ENCODE measurements around the gene UBL7. TPM values are rescaled to one million over a fixed set of nuclear protein-coding genes. Genes with fewer than 3 reads are reported as not detected.

UBL7 gene
- total RNA-seq, 1 donor: 42.7 TPM

- TF ChIP-seq CTCF (IDR thresholded peaks at IDR 0.05; ENCODE audit: insufficient read depth, low read depth, low read length): no peak
- no peak for DNase-seq (ENCODE audit: low read depth)
- no peak overlapping the region for H3K4me3 ChIP-seq (ENCODE audit: low read depth, low read length)
These were observed 55.1 kb downstream of the UBL7 start for GRCh38 chr15:74405823-74406222.

- no peak for DNase-seq (ENCODE audit: low read depth)
- TF ChIP-seq CTCF (IDR thresholded peaks at IDR 0.05; ENCODE audit: insufficient read depth, low read depth, low read length): no peak
- no peak overlapping the region for H3K4me3 ChIP-seq (ENCODE audit: low read depth, low read length)
These were observed 56.9 kb downstream of the UBL7 start for GRCh38 chr15:74403991-74404563.

- H3K4me3 ChIP-seq (ENCODE audit: low read depth, low read length): no peak overlapping the region
- TF ChIP-seq CTCF (IDR thresholded peaks at IDR 0.05; ENCODE audit: insufficient read depth, low read depth, low read length): no peak
- DNase-seq (ENCODE audit: low read depth): no peak
These were observed 57.4 kb downstream of the UBL7 start for GRCh38 chr15:74403588-74403919.

GRCh38 chr15:74402873-74403587, 57.9 kb downstream of the UBL7 start:
- no peak overlapping the region for H3K4me3 ChIP-seq (ENCODE audit: low read depth, low read length)
- no peak for DNase-seq (ENCODE audit: low read depth)
- no peak for TF ChIP-seq CTCF (IDR thresholded peaks at IDR 0.05; ENCODE audit: insufficient read depth, low read depth, low read length)

DNA sequence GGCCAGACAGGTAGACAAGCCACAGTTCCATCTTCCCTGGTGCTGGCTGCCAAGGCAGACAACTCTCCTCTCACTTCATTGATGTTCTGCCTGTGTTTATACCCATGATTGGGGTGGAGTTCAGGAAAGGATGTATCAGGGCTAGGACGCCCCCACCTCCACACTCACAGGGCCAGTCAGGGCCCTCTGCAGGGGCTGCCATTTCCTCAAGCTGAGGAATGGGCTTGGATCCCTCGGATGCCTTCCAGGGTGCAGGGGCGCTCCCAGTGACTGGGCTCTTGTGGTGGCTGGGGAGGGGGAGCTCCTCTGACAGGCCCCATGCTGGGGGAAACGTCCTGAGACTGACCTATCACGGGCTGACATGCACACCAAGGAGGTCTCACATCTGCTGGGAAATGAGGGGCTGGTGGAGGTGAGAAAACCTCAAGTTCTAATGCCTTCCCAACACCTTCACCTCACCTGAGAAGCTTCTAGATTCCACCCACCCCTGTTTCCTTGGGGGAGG, 58.6 kb downstream of the UBL7 start:
- DNase-seq (ENCODE audit: low read depth): no peak
- H3K4me3 ChIP-seq (ENCODE audit: low read depth, low read length): no peak overlapping the region
- TF ChIP-seq CTCF (IDR thresholded peaks at IDR 0.05; ENCODE audit: insufficient read depth, low read depth, low read length): no peak

GRCh38 chr15:74400915-74401757, 59.8 kb downstream of the UBL7 start:
- no peak overlapping the region for H3K4me3 ChIP-seq (ENCODE audit: low read depth, low read length)
- no peak for DNase-seq (ENCODE audit: low read depth)
- no peak for TF ChIP-seq CTCF (IDR thresholded peaks at IDR 0.05; ENCODE audit: insufficient read depth, low read depth, low read length)

Measured in fibroblast of villous mesenchyme (primary cell).